GM18502 (cell line): ENCODE results near the gene LMO1.

Source experiments
- ATAC-seq: cut with Tn5 transposase; IDR thresholded peaks from one replicate; pipeline ENCODE4 v1.9.1; 2021; ENCODE audit warnings: mild to moderate bottlenecking; ENCODE audit not compliant: unreplicated experiment, poor library complexity

LMO1 gene

GRCh38 chr11:8178297-8178696 lies 85.4 kb downstream of the LMO1 start:
- no peak for ATAC-seq

- ATAC-seq = no peak
Measured at GRCh38 chr11:8177136-8177535, 86.5 kb downstream of the LMO1 start.
